ENCODE data around the gene EZH2.

The EZH2 gene

GRCh38 chr7:148825338-148825737 is 58.8 kb downstream of the EZH2 start (continued):
- TF ChIP-seq ZC3H10 (CRISPR knock-in tag; IDR thresholded peaks at IDR 0.05) (no peak), GLIS3 (CRISPR knock-in tag; IDR thresholded peaks at IDR 0.05) (no peak), ZNF565 (CRISPR knock-in tag; conservative IDR thresholded peaks at IDR 0.05; ENCODE audit: low read depth) (no peak), ZNF8 (CRISPR knock-in tag; IDR thresholded peaks at IDR 0.05) (no peak), PATZ1 (CRISPR knock-in tag; IDR thresholded peaks at IDR 0.05; ENCODE audit: borderline replicate concordance) (no peak)

- TF ChIP-seq ARNTL (CRISPR knock-in tag; IDR thresholded peaks at IDR 0.05; ENCODE audit: borderline replicate concordance, low read depth) = no peak
- TF ChIP-seq ZFP3 (CRISPR knock-in tag; IDR thresholded peaks at IDR 0.05) = no peak
- TF ChIP-seq ZC3H10 (CRISPR knock-in tag; IDR thresholded peaks at IDR 0.05) = no peak
- no peak for TF ChIP-seq ZNF8 (CRISPR knock-in tag; IDR thresholded peaks at IDR 0.05)
- TF ChIP-seq GLIS3 (CRISPR knock-in tag; IDR thresholded peaks at IDR 0.05) = no peak
- TF ChIP-seq OSR1 (CRISPR knock-in tag; IDR thresholded peaks at IDR 0.05) = no peak
- TF ChIP-seq ZNF565 (CRISPR knock-in tag; conservative IDR thresholded peaks at IDR 0.05; ENCODE audit: low read depth) = no peak
- TF ChIP-seq TOX (CRISPR knock-in tag; IDR thresholded peaks at IDR 0.05; ENCODE audit: borderline replicate concordance) = no peak
- no peak for TF ChIP-seq ISL1 (CRISPR knock-in tag; IDR thresholded peaks at IDR 0.05)
- no peak for TF ChIP-seq ESRRG (CRISPR knock-in tag; IDR thresholded peaks at IDR 0.05)
- TF ChIP-seq ZNF70 (CRISPR knock-in tag; IDR thresholded peaks at IDR 0.05) = no peak
- no peak for TF ChIP-seq SNAI2 (CRISPR knock-in tag; IDR thresholded peaks at IDR 0.05)
- no peak for TF ChIP-seq BACH2 (CRISPR knock-in tag; IDR thresholded peaks at IDR 0.05; ENCODE audit: borderline replicate concordance)
- no peak for TF ChIP-seq POU6F1 (CRISPR knock-in tag; IDR thresholded peaks at IDR 0.05; ENCODE audit: borderline replicate concordance, low read depth)
These were observed 59.2 kb downstream of the EZH2 start for GRCh38 chr7:148824864-148825263.

GRCh38 chr7:148821422-148821821 is 62.7 kb downstream of the EZH2 start:
- no peak for ATAC-seq
- TF ChIP-seq PPARA (CRISPR knock-in tag; IDR thresholded peaks at IDR 0.05; ENCODE audit: borderline replicate concordance) = no peak
- TF ChIP-seq CSRNP3 (CRISPR knock-in tag; IDR thresholded peaks at IDR 0.05) = no peak
- TF ChIP-seq ZNF70 (CRISPR knock-in tag; IDR thresholded peaks at IDR 0.05) = no peak
- TF ChIP-seq PATZ1 (CRISPR knock-in tag; IDR thresholded peaks at IDR 0.05; ENCODE audit: borderline replicate concordance) = no peak
- TF ChIP-seq SNAI2 (CRISPR knock-in tag; IDR thresholded peaks at IDR 0.05) = no peak
- no peak for TF ChIP-seq OSR1 (CRISPR knock-in tag; IDR thresholded peaks at IDR 0.05)
- TF ChIP-seq ZNF8 (CRISPR knock-in tag; IDR thresholded peaks at IDR 0.05) = no peak
- TF ChIP-seq GLIS3 (CRISPR knock-in tag; IDR thresholded peaks at IDR 0.05) = no peak
- no peak for TF ChIP-seq RARB (CRISPR knock-in tag; IDR thresholded peaks at IDR 0.05)
- no peak for TF ChIP-seq ZNF565 (CRISPR knock-in tag; conservative IDR thresholded peaks at IDR 0.05; ENCODE audit: low read depth)
- no peak for TF ChIP-seq TCF4 (CRISPR knock-in tag; IDR thresholded peaks at IDR 0.05; ENCODE audit: borderline replicate concordance)

More at GRCh38 chr7:148824864-148825263, 59.2 kb downstream of the EZH2 start:
- ATAC-seq = no peak

- peak; percentile 68 for ATAC-seq
- no peak for TF ChIP-seq ESRRG (CRISPR knock-in tag; IDR thresholded peaks at IDR 0.05)
- peak; percentile 71 for TF ChIP-seq ISL1 (CRISPR knock-in tag; IDR thresholded peaks at IDR 0.05)
These were observed 64.3 kb downstream of the EZH2 start for GRCh38 chr7:148819697-148820360.

GRCh38 chr7:148815612-148816011 is 68.5 kb downstream of the EZH2 start:
- TF ChIP-seq CSDC2 (CRISPR knock-in tag; IDR thresholded peaks at IDR 0.05) = no peak
- no peak for TF ChIP-seq PPARA (CRISPR knock-in tag; IDR thresholded peaks at IDR 0.05; ENCODE audit: borderline replicate concordance)
- no peak for TF ChIP-seq GLIS3 (CRISPR knock-in tag; IDR thresholded peaks at IDR 0.05)
- no peak for TF ChIP-seq ZFP30 (CRISPR knock-in tag; IDR thresholded peaks at IDR 0.05)
- no peak for ATAC-seq

Data from SK-N-SH treated with all-trans-retinoic acid at 6 μM for 48 hours (cell line).